ENCODE results near the gene ETFA.

GRCh38 chr15:76178296-76179000 is 132.8 kb downstream of the ETFA start:
- no peak for TF ChIP-seq NR1H2 (CRISPR knock-in tag; IDR thresholded peaks at IDR 0.05)
- no peak for TF ChIP-seq CTCF (IDR thresholded peaks at IDR 0.05)
- no peak for TF ChIP-seq ZNF416 (CRISPR knock-in tag; IDR thresholded peaks at IDR 0.05)
